Mucosa of descending colon (tissue), 3 donors: ENCODE measurements around the gene ADGRD1. TPM values are rescaled to one million over a fixed set of nuclear protein-coding genes. Genes with fewer than 3 reads are reported as not detected.

ENCODE experiments used
- ATAC-seq: fragments of 200-7000 bp; cut with Tn5 transposase; one replicate; pipeline ENCODE4 v1.9.1; 2020; ENCODE audit warnings: mild to moderate bottlenecking, moderate library complexity
- DNase-seq, 3 donors: peaks; one replicate each; pipeline ENCODE4 v3.0.0-alpha.2; 2020
- H3K36me3 ChIP-seq: fragments of 200-600 bp; one replicate; pipeline ENCODE4 v1.8.0; 2021; ENCODE audit warnings: low read depth, mild to moderate bottlenecking
- H3K4me1 ChIP-seq: fragments of 200-600 bp; one replicate; pipeline ENCODE4 v1.8.0; 2021; ENCODE audit warnings: low read depth, mild to moderate bottlenecking
- H3K4me3 ChIP-seq: fragments of 200-600 bp; one replicate; pipeline ENCODE4 v1.8.0; 2021; ENCODE audit warnings: mild to moderate bottlenecking
- H3K9me3 ChIP-seq: fragments of 200-600 bp; one replicate; pipeline ENCODE4 v1.8.0; 2021; ENCODE audit warnings: mild to moderate bottlenecking
- CTCF ChIP-seq: fragments of 200-600 bp; IDR thresholded peaks from one replicate; pipeline ENCODE4 v1.8.0; 2022; ENCODE audit warnings: antibody characterized with exemption, mild to moderate bottlenecking
- intact Hi-C, 2 donors: fragments of 100-400 bp; cut with DNase I in 1 of 2; cut with micrococcal nuclease in 1 of 2; formaldehyde crosslinking; loops; one replicate each; pipeline versions ENCODE4 v1.11.0 to v1.11.1; 2022; cut with DNase I, micrococcal nuclease
- total RNA-seq, 3 donors: library from RNA; stranded (reverse); fragmentation: NEBNext Ultra II Directional in 2 of 3; extraction: Animal tissue kit (Norgen Biotek cat#: 25700) in 2 of 3; gene quantifications; one replicate each; pipeline versions ENCODE4 v1.2.1 to v1.2.4, GENCODE V29; 2021 to 2023
- donor health status: DM: no; HTN: no; CAD: no; lungs with moderate emphysema.
- donor health status: DM: no; HTN: no; CAD: no.
- donor health status: DM: no; HTN: yes; CAD: no.

Gene ADGRD1
- total RNA-seq, 3 donors from 2014 or later = 2.6 to 18.4 (median 12.9) TPM

GRCh38 chr12:131135786-131136538 lies 182.3 kb downstream of the ADGRD1 start:
- H3K9me3 ChIP-seq = no peaks in the 10 kb centered on the region
- H3K4me1 ChIP-seq = no peaks in the 10 kb centered on the region
- no peak for DNase-seq
- no peaks in the 10 kb centered on the region for H3K36me3 ChIP-seq
- ATAC-seq = no peak
- TF ChIP-seq CTCF = no peak
- intact Hi-C loops = no loop called here
- H3K4me3 ChIP-seq = no peak overlapping the region

- no peak for TF ChIP-seq CTCF
- DNase-seq (no peak), ATAC-seq (no peak)
- no peaks in the 10 kb centered on the region for H3K4me1 ChIP-seq
- intact Hi-C loops = no loop called here
- H3K9me3 ChIP-seq = no peaks in the 10 kb centered on the region
- no peaks in the 10 kb centered on the region for H3K36me3 ChIP-seq
- no peak overlapping the region for H3K4me3 ChIP-seq
Measured at GRCh38 chr12:131136539-131136872, 182.8 kb downstream of the ADGRD1 start.

- Histone ChIP-seq H3K36me3 (no peaks in the 10 kb centered on the region), H3K9me3 (no peaks in the 10 kb centered on the region), H3K4me1 (no peaks in the 10 kb centered on the region), H3K4me3 (no peak overlapping the region)
- no peak for TF ChIP-seq CTCF
- DNase-seq (no peak), ATAC-seq (no peak)
- intact Hi-C loops = no loop called here
Measured at GRCh38 chr12:131137009-131137835, 183.5 kb downstream of the ADGRD1 start.

GRCh38 chr12:131137836-131138637 lies 184.3 kb downstream of the ADGRD1 start:
- intact Hi-C loops = no loop called here

More at GRCh38 chr12:131137836-131138637, 184.3 kb downstream of the ADGRD1 start:
- H3K36me3 ChIP-seq = no peaks in the 10 kb centered on the region
- H3K4me1 ChIP-seq = no peaks in the 10 kb centered on the region
- TF ChIP-seq CTCF = no peak
- H3K4me3 ChIP-seq = no peak overlapping the region
- no peak for ATAC-seq
- DNase-seq = peak in 1 of 3 donors; percentile 25
- H3K9me3 ChIP-seq = no peaks in the 10 kb centered on the region
